Esophagus muscularis mucosa (tissue), 3 donors: Measurements from ENCODE around the gene CLEC4A.
"Not testable (repeated sequence)": the region's sequence is repeated elsewhere in the genome, so short reads cannot be mapped to it uniquely, and the experiment has no call there.

Source experiments
- CTCF ChIP-seq, 3 experiments: fragments of 200-600 bp in 2 of 3; fragments of 450-650 bp in 1 of 3; sonication (generic) in 2 of 3; IDR thresholded peaks; one replicate each; pipeline ENCODE4 v1.5.1; 2017 to 2019; ENCODE audit warnings: antibody characterized with exemption in 3 of 3, mild to moderate bottlenecking in 2 of 3, moderate library complexity in 1 of 3
- POLR2AphosphoS5 ChIP-seq, 2 donors: sonication (generic); formaldehyde crosslinking; IDR thresholded peaks; one replicate each; pipeline ENCODE4 v1.6.1; 2017; ENCODE audit warnings: antibody characterized with exemption in 2 of 2

DNA sequence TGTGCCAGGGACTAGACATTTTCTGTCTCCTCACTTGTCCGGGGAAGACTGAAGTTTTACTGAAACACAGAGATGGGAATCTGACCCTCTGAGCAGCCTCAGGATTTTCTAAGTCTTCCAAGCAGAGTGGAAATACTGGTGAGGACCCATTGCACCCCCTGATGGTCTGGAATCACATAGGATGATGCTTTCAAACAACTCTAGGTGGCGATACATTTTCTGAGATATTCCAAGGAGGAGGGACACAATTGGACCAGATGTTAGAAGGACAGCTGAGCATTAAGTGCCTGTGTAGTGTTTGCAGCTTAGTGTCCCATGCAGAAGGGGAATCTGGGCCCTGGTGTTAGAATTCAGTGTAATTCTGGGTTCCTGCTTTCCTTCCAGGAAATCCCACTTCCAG is 64.7 kb downstream of the CLEC4A start:
- TF ChIP-seq CTCF, POLR2AphosphoS5 (IDR thresholded peaks at IDR 0.05): not testable (repeated sequence)
